ENCODE data around the gene CACNA1I.

Gene CACNA1I

GRCh38 chr22:39685336-39686177 lies 115.0 kb downstream of the CACNA1I start:
- Mint-ChIP-seq H3K4me1 (peaks cover 2 to 12% of the 10 kb centered on the region in 2 donors), H3K27me3 (peaks cover 55 to 87% of the 10 kb centered on the region in 2 donors), H3K27ac (no peak overlapping the region), H3K36me3 (peaks cover 0 to 2% of the 10 kb centered on the region in 2 donors), H3K9me3 (no peaks in the 10 kb centered on the region), H3K4me3 (peak overlapping the region in 1 of 2 donors; percentile 66)
- ATAC-seq (replicated peaks) (peak; percentile 54 to 55), DNase-seq (no peak)

DNA sequence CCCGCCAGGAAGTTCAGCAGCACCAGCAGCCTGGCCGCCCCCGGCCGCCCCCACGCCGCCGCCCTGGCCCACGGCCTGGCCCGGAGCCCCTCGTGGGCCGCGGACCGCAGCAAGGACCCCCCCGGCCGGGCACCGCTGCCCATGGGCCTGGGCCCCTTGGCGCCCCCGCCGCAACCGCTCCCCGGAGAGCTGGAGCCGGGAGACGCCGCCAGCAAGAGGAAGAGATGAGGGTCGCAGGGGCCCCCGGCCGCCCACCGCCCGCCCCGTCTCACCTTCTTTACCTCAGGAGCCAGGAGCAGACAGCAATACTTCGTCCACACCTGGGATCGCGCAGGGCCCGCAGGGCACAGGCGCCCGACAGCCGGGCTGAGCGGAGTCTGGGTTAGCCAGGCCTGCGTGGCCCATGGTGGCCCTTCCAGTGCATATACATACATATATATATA lies 115.6 kb downstream of the CACNA1I start:
- H3K27ac Mint-ChIP-seq: no peak overlapping the region
- H3K36me3 Mint-ChIP-seq: peaks cover 0 to 2% of the 10 kb centered on the region in 2 donors
- peak overlapping the region; percentile 63 to 81 for H3K4me3 Mint-ChIP-seq
- H3K27me3 Mint-ChIP-seq: peaks cover 61 to 86% of the 10 kb centered on the region in 2 donors
- DNase-seq: no peak
- ATAC-seq (replicated peaks): no peak
- H3K4me1 Mint-ChIP-seq: peaks cover 5 to 17% of the 10 kb centered on the region in 2 donors
- H3K9me3 Mint-ChIP-seq: no peaks in the 10 kb centered on the region

GRCh38 chr22:39686776-39687525 lies 116.4 kb downstream of the CACNA1I start:
- no peak for DNase-seq
- Mint-ChIP-seq H3K9me3 (no peaks in the 10 kb centered on the region), H3K36me3 (peaks cover 0 to 2% of the 10 kb centered on the region in 2 donors), H3K4me3 (no peak overlapping the region), H3K27ac (no peak overlapping the region), H3K4me1 (peaks cover 6 to 19% of the 10 kb centered on the region in 2 donors), H3K27me3 (peaks cover 65 to 84% of the 10 kb centered on the region in 2 donors)
- ATAC-seq (replicated peaks): no peak

- H3K27ac Mint-ChIP-seq: no peak overlapping the region
- no peak overlapping the region for H3K4me3 Mint-ChIP-seq
- DNase-seq: no peak
- peaks cover 0 to 2% of the 10 kb centered on the region in 2 donors for H3K36me3 Mint-ChIP-seq
- H3K27me3 Mint-ChIP-seq: peaks cover 69 to 84% of the 10 kb centered on the region in 2 donors
- peaks cover 6 to 19% of the 10 kb centered on the region in 2 donors for H3K4me1 Mint-ChIP-seq
- no peaks in the 10 kb centered on the region for H3K9me3 Mint-ChIP-seq
- no peak for ATAC-seq (replicated peaks)
Measured at GRCh38 chr22:39688186-39688785, 117.7 kb downstream of the CACNA1I start.

DNA sequence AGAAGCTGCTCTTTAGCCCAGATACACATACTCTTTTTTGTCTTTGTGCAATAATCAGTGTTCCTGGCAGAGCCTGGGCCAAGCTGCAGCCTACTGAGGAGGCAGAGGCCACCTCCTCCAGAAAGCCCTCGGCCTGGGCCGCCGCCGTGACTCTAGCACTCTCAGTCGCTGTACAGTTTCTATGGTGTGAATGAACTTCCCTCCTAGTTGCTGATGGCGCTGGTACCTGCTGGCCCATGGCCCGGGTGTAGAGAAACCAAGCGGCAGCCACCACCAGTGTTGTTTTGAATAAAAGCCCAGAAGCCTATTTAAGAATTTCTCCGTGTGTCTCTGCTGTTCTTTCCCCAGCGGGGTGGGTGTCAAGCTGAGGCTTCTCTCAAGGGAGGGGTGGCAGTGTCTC lies 118.9 kb downstream of the CACNA1I start:
- ATAC-seq (replicated peaks) (no peak), DNase-seq (no peak)
- Mint-ChIP-seq H3K27ac (peak overlapping the region; percentile 56), H3K9me3 (no peaks in the 10 kb centered on the region), H3K4me3 (no peak overlapping the region), H3K27me3 (peaks cover 69 to 85% of the 10 kb centered on the region in 2 donors), H3K36me3 (peaks cover 0 to 2% of the 10 kb centered on the region in 2 donors), H3K4me1 (peaks cover 7 to 12% of the 10 kb centered on the region in 2 donors)

DNA sequence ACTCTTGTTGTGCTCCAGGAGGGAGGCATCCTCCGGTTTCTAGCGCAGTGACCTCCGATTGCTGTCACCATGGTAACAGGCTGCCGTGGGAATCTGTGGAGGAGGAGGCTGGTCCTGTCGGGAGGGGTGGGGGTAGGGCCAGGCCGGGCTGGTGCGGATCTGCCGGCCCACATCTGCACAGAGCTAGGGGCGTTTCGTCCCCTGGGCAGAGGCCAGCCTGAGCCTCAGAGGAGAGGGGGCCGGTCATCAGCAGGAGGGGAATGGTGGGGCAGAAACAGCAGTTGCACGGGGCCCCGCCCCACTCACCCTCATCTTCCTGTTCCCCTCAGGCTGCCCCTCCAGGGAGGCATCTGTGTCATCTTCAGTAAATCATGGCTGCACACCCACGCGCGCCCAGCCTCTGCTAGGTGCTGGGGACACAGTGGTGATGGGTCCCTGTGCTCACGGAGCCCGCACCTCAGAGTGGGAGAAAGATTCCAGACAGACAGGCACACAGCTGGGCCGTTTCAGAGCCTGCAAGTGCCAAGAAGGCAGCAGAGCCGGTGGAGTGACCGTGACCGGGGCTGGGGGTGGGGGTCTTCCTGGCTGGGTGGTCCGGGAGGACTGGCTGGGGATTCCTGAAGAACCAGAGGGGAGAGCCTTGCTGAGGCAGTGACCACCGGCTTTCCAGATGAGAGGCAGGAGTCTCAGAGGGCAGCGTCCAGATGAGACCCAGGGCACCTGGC lies 120.5 kb downstream of the CACNA1I start:
- Mint-ChIP-seq H3K4me3 (peak overlapping the region in 1 of 2 donors; percentile 38), H3K27ac (no peak overlapping the region), H3K36me3 (peaks cover 0 to 2% of the 10 kb centered on the region in 2 donors), H3K27me3 (peaks cover 68 to 90% of the 10 kb centered on the region in 2 donors), H3K4me1 (peaks cover 6 to 7% of the 10 kb centered on the region in 2 donors), H3K9me3 (no peaks in the 10 kb centered on the region)
- ATAC-seq (replicated peaks) (peak; percentile 60 to 67), DNase-seq (no peak)

DNA sequence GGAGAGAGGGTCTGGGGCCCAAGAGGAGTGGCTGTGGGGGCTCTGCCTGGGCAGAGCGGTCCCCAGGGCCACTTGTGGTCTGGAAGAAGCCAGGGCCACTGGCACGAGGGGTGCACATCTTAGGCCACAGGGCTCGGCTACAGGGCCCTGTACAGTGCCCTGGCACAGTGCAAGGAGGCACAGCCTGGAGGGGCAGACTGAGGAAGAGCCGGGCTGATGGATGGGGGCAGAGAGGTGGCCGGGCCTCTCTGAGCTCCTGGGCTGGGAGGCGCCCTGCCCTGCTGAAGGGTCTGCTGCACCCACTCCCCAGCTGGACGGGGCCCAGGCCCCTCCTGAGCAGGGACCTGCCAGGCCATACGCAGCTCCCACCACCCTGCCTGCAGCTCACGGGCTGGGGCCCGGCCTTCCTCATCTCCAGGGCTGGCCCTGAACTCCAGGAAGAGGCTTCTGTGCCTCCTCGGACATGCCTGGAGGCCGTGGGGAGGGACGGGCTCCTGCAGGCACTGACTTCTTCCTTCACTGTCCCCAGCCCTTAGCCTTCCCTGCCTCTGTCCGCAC lies 123.5 kb downstream of the CACNA1I start:
- ATAC-seq (replicated peaks) (no peak), DNase-seq (no peak)
- H3K4me1 Mint-ChIP-seq: peaks cover 6 to 7% of the 10 kb centered on the region in 2 donors
- peaks cover 47 to 61% of the 10 kb centered on the region in 2 donors for H3K27me3 Mint-ChIP-seq
- no peaks in the 10 kb centered on the region for H3K36me3 Mint-ChIP-seq
- no peak overlapping the region for H3K4me3 Mint-ChIP-seq
- no peak overlapping the region for H3K27ac Mint-ChIP-seq
- no peaks in the 10 kb centered on the region for H3K9me3 Mint-ChIP-seq

DNA sequence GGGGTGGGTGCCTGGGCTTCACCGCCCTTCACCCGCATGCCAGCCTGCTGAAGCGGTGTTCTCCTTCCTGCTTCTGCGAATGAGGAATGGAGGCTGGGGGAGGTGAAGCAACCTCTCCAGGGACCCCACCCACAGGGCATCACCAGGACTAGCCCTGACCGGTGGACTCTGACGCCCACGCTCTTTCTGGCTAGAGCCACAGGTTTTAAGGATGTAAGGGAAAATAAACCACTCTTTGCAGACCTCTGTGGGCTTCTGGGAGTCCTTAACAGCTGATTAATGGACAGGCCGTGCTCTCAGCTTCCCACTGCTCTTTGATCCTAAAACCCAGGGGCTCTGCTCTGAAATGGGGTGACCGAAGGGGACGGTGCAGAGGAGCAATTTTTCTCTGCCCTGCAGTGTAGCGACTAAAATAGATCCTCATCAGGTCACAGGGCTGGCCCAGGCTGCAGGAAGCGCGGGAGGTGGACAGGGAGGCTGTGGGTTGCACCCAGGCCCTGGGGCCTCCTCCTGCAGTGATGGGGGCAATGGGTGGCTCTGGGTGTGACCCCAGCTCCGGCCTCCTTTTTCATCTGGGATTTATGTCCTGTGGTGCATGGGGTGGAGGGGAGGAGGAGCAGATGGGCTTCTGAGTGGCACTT lies 127.4 kb downstream of the CACNA1I start:
- Mint-ChIP-seq H3K4me1 (peaks cover 0 to 2% of the 10 kb centered on the region in 2 donors), H3K36me3 (no peaks in the 10 kb centered on the region), H3K27ac (no peak overlapping the region), H3K27me3 (peaks cover 26 to 50% of the 10 kb centered on the region in 2 donors), H3K9me3 (no peaks in the 10 kb centered on the region), H3K4me3 (no peak overlapping the region)
- ATAC-seq (replicated peaks): no peak
- DNase-seq: no peak

GRCh38 chr22:39699631-39700360 lies 129.2 kb downstream of the CACNA1I start:
- peaks cover 20 to 45% of the 10 kb centered on the region in 2 donors for H3K27me3 Mint-ChIP-seq
- H3K27ac Mint-ChIP-seq: no peak overlapping the region
- DNase-seq (no peak), ATAC-seq (replicated peaks) (no peak)
- no peaks in the 10 kb centered on the region for H3K9me3 Mint-ChIP-seq
- H3K36me3 Mint-ChIP-seq: no peaks in the 10 kb centered on the region
- H3K4me1 Mint-ChIP-seq: peaks cover 0 to 2% of the 10 kb centered on the region in 2 donors
- H3K4me3 Mint-ChIP-seq: no peak overlapping the region

DNA sequence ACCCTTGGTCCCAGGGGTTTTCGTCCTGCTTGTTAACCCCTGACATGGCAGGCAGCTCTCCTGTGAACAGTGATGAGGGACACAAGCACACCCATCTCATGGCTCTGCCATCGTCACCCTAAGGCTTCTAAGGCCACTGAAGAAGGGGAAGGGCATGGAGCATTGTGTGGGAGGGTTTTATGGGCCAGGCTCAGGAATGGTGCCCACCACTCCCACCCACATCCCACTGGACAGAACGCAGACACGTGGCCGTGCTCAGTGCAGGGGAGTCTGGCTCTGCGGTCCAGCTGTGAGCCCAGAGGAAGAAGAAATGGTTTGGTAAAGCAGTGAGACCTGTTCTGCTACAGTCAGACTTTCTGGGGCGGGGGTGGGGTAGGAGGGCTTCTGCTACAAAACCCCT lies 130.0 kb downstream of the CACNA1I start:
- DNase-seq: no peak
- no peak overlapping the region for H3K4me3 Mint-ChIP-seq
- H3K9me3 Mint-ChIP-seq: no peaks in the 10 kb centered on the region
- ATAC-seq (replicated peaks): no peak
- peaks cover 20 to 39% of the 10 kb centered on the region in 2 donors for H3K27me3 Mint-ChIP-seq
- no peak overlapping the region for H3K27ac Mint-ChIP-seq
- no peaks in the 10 kb centered on the region for H3K36me3 Mint-ChIP-seq
- peaks cover 0 to 2% of the 10 kb centered on the region in 2 donors for H3K4me1 Mint-ChIP-seq

GRCh38 chr22:39703091-39703490 lies 132.5 kb downstream of the CACNA1I start:
- Mint-ChIP-seq H3K36me3 (no peaks in the 10 kb centered on the region), H3K9me3 (no peaks in the 10 kb centered on the region), H3K4me1 (peaks cover 0 to 4% of the 10 kb centered on the region in 2 donors), H3K27me3 (peaks cover 19 to 34% of the 10 kb centered on the region in 2 donors), H3K27ac (no peak overlapping the region), H3K4me3 (no peak overlapping the region)
- ATAC-seq (replicated peaks) (no peak), DNase-seq (no peak)

DNA sequence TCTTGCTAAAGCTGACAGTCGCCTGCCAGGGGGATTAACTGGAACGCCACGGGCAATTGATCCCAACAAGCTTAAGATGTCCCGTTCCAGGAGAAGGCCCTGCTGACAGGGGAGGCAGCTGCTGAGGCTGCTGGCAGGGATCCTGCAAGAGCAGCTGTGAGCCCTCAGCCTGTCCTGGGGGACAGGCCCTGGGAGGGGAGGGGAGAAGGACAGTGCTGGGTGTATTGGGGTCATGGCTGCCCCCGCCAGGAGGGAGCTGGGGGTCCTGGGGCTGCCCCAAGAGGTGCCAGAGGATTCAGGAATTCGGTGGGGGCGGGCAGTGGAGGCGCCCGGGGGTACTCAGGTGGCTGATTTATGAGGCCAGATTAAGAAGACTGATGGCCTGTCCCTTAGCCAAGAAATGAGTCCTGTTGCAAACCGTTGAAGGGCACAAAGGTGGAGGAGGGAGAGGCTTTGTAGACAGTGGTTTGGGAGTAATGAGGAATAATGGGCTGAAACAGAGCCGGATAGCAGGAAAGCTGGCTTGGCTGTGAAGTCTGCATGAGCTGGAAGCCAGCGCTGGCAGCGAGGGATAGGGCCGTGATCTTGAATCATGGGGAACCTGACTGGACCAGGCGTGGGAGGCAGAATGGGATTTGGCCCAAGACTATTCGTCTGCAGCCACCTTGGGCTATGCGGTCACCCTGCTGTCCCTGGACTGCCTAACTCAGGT lies 133.5 kb downstream of the CACNA1I start:
- peaks cover 0 to 4% of the 10 kb centered on the region in 2 donors for H3K4me1 Mint-ChIP-seq
- ATAC-seq (replicated peaks) (no peak), DNase-seq (no peak)
- H3K27ac Mint-ChIP-seq: no peak overlapping the region
- H3K27me3 Mint-ChIP-seq: peaks cover 26 to 42% of the 10 kb centered on the region in 2 donors
- no peak overlapping the region for H3K4me3 Mint-ChIP-seq
- no peaks in the 10 kb centered on the region for H3K36me3 Mint-ChIP-seq
- no peaks in the 10 kb centered on the region for H3K9me3 Mint-ChIP-seq
